K562 (cell line): ENCODE measurements around the gene MLN. TPM values are rescaled to one million over a fixed set of nuclear protein-coding genes. Genes with fewer than 3 reads are reported as not detected.

Experiments
- ESRRA ChIP-seq: fragments of 450-650 bp; IDR thresholded peaks from 2 replicates; pipeline ENCODE4 v1.6.1; 2014; ENCODE audit warnings: low read depth, mild to moderate bottlenecking, moderate library complexity, borderline replicate concordance
- FOS ChIP-seq: IDR thresholded peaks from 3 replicates; pipeline ENCODE4 v1.6.1; 2011; ENCODE audit not compliant: insufficient read length; ENCODE audit errors: extremely low read depth
- GABPA ChIP-seq: fragments of 200-800 bp; sonication (Bioruptor generic); conservative IDR thresholded peaks from 2 replicates; pipeline ENCODE4 v1.6.1; 2016; ENCODE audit warnings: low read depth, missing genetic modification characterization, missing compliant biosample characterization
- GABPB1 ChIP-seq: sonication (generic); formaldehyde crosslinking; IDR thresholded peaks from 2 replicates; pipeline ENCODE4 v1.8.0; 2022; ENCODE audit warnings: mild to moderate bottlenecking, missing genetic modification reagents
- HCFC1 ChIP-seq: IDR thresholded peaks from 2 replicates; pipeline ENCODE4 v1.6.1; 2012; ENCODE audit warnings: low read depth, low read length, improper control_type of control experiment
- HDAC6 ChIP-seq: IDR thresholded peaks from 2 replicates; pipeline ENCODE4 v1.6.1; 2012; ENCODE audit warnings: low read depth, mild to moderate bottlenecking, control low read depth, inconsistent platforms, low read length, moderate library complexity
- NFYB ChIP-seq: IDR thresholded peaks from 2 replicates; pipeline ENCODE4 v1.6.1; 2011; ENCODE audit warnings: mild to moderate bottlenecking, moderate library complexity; ENCODE audit not compliant: insufficient read length; ENCODE audit errors: extremely low read depth
- NR2C2 ChIP-seq, 2 experiments: fragments of 200-800 bp in 1 of 2; sonication (Bioruptor generic) in 1 of 2; sonication (generic) in 1 of 2; formaldehyde crosslinking in 1 of 2; IDR thresholded peaks; 2 replicates each; pipeline versions ENCODE4 v1.6.1 to v1.8.0; 2016 to 2022; ENCODE audit warnings: mild to moderate bottlenecking in 1 of 2, missing compliant biosample characterization in 1 of 2, missing genetic modification characterization in 1 of 2, missing genetic modification reagents in 1 of 2
- SIX5 ChIP-seq, 2 experiments: IDR thresholded peaks; 2 replicates each; pipeline ENCODE4 v1.6.1; 2011; ENCODE audit warnings: low read length in 2 of 2, borderline replicate concordance in 1 of 2, low read depth in 1 of 2, mild to moderate bottlenecking in 1 of 2, moderate library complexity in 1 of 2; ENCODE audit not compliant: insufficient read depth in 1 of 2
- SP2 ChIP-seq: IDR thresholded peaks from 2 replicates; pipeline ENCODE4 v1.6.1; 2011; ENCODE audit warnings: mild to moderate bottlenecking, low read depth, low read length, moderate library complexity; ENCODE audit not compliant: poor library complexity, severe bottlenecking; ENCODE audit errors: extremely low read depth
- SPI1 ChIP-seq: IDR thresholded peaks from 2 replicates; pipeline ENCODE4 v1.6.1; 2011; ENCODE audit warnings: low read depth, low read length, control low read depth, borderline replicate concordance
- ZNF583 ChIP-seq: fragments of 250-450 bp; sonication (Bioruptor Pico); IDR thresholded peaks from 2 replicates; pipeline ENCODE4 v1.4.0; 2020
- polyA plus RNA-seq, 8 experiments: library from polyadenylated mRNA; depleted of rRNA in 4 of 8; stranded (reverse) in 5 of 8; unstranded in 3 of 8; fragments of >200 nt; fragmentation: Nextera tagmentation in 2 of 8; fragmentation: Illumina TruSeq in 1 of 8; extraction: Ambion mirVana in 2 of 8; extraction: Trizol in 1 of 8; gene quantifications; 2 replicates each; pipeline versions ENCODE4 v1.2.1 to v1.2.3, GENCODE V29; 2011 to 2014; ENCODE audit warnings: inconsistent platforms in 1 of 8, missing spikeins in 1 of 8
- total RNA-seq, 7 experiments: library from RNA; depleted of rRNA in 6 of 7; stranded (reverse); fragments of >200 nt in 6 of 7; fragmentation: Illumina TruSeq in 2 of 7; extraction: Trizol in 2 of 7; gene quantifications; 2 replicates each; pipeline versions ENCODE4 v1.2.1 to v1.2.3, GENCODE V29; 2011 to 2021; ENCODE audit warnings: low replicate concordance in 1 of 7
- TF ChIP-seq, protein P1 (sequence below), 2 experiments: fragments of 450-650 bp; IDR thresholded peaks; 2 replicates each; pipeline ENCODE4 v1.6.1; 2018; ENCODE audit warnings: mild to moderate bottlenecking in 2 of 2, low read depth in 1 of 2; ENCODE audit not compliant: partially characterized antibody in 2 of 2
- TF ChIP-seq, protein P2 (sequence below): fragments of 450-650 bp; IDR thresholded peaks from 2 replicates; pipeline ENCODE4 v1.6.1; 2016; ENCODE audit warnings: antibody characterized with exemption
- TF ChIP-seq, protein P3 (sequence below): conservative IDR thresholded peaks from 2 replicates; pipeline ENCODE4 v1.6.1; 2011; ENCODE audit warnings: low read depth, mild to moderate bottlenecking, low read length; ENCODE audit not compliant: control insufficient read depth
- TF ChIP-seq, protein P4 (sequence below): sonication (generic); formaldehyde crosslinking; IDR thresholded peaks from 2 replicates; pipeline ENCODE4 v1.8.0; 2022; ENCODE audit warnings: missing genetic modification reagents, mild to moderate bottlenecking, borderline replicate concordance

MLN gene
- total and polyA plus RNA-seq, 9 of the 15 experiments (the other 6 are each of a cell fraction or from before 2014, with no cell fraction given), result not detected

DNA sequence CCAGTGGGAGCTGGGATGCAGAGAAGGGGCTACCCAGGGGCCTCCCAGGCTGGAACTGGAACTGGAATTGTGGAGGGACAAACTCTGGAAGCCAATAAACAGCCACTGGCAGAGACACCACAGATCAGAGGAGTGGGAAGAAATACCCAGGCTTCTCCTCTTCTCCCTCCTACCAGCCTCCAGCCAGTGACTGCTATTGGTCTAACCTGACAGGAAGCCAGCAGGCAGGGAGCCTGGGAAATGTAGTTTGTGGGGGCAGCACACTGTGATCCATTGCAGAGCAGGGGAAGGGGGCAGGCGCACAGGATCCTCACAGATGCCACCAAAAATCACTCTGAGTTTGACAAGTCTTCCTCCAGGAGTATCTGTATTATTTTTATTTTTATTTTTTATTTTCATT, 12.1 kb upstream of the MLN start (continued):
- TF ChIP-seq HDAC6 (no peak), NFYB (peak; percentile 77), FOS (peak; percentile 61), ZNF583 (CRISPR knock-in tag) (no peak), SP2 (peak; percentile 48), GABPB1 (CRISPR knock-in tag) (peak; percentile 95), HCFC1 (peak; percentile 93), SPI1 (0 out of 2 replicates have a peak, but pooled peaks have one; percentile 28), NR2C2 (CRISPR knock-in tag; IDR thresholded peaks at IDR 0.05) (no peak), NR2C2 (tag; IDR thresholded peaks at IDR 0.05) (no peak), GABPA (tag) (peak; percentile 91), ESRRA (no peak), SIX5 (IDR thresholded peaks at IDR 0.05; ENCODE audit: borderline replicate concordance in 1 of 2, insufficient read depth in 1 of 2, low read depth in 1 of 2, low read length in 2 of 2) (peak; percentile 76 to 84)
- TF ChIP-seq, protein P1, sequence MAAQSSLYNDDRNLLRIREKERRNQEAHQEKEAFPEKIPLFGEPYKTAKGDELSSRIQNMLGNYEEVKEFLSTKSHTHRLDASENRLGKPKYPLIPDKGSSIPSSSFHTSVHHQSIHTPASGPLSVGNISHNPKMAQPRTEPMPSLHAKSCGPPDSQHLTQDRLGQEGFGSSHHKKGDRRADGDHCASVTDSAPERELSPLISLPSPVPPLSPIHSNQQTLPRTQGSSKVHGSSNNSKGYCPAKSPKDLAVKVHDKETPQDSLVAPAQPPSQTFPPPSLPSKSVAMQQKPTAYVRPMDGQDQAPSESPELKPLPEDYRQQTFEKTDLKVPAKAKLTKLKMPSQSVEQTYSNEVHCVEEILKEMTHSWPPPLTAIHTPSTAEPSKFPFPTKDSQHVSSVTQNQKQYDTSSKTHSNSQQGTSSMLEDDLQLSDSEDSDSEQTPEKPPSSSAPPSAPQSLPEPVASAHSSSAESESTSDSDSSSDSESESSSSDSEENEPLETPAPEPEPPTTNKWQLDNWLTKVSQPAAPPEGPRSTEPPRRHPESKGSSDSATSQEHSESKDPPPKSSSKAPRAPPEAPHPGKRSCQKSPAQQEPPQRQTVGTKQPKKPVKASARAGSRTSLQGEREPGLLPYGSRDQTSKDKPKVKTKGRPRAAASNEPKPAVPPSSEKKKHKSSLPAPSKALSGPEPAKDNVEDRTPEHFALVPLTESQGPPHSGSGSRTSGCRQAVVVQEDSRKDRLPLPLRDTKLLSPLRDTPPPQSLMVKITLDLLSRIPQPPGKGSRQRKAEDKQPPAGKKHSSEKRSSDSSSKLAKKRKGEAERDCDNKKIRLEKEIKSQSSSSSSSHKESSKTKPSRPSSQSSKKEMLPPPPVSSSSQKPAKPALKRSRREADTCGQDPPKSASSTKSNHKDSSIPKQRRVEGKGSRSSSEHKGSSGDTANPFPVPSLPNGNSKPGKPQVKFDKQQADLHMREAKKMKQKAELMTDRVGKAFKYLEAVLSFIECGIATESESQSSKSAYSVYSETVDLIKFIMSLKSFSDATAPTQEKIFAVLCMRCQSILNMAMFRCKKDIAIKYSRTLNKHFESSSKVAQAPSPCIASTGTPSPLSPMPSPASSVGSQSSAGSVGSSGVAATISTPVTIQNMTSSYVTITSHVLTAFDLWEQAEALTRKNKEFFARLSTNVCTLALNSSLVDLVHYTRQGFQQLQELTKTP (IDR thresholded peaks at IDR 0.05; ENCODE audit: low read depth in 1 of 2, partially characterized antibody in 2 of 2), result peak in 1 of 2 experiments; percentile 91
- TF ChIP-seq, protein P2, sequence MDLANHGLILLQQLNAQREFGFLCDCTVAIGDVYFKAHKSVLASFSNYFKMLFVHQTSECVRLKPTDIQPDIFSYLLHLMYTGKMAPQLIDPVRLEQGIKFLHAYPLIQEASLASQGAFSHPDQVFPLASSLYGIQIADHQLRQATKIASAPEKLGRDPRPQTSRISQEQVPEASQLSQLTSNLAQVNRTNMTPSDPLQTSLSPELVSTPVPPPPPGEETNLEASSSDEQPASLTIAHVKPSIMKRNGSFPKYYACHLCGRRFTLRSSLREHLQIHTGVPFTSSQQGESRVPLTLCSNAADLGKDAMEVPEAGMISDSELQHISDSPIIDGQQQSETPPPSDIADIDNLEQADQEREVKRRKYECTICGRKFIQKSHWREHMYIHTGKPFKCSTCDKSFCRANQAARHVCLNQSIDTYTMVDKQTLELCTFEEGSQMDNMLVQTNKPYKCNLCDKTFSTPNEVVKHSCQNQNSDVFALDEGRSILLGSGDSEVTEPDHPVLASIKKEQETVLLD, result no peak
- TF ChIP-seq, protein P3, sequence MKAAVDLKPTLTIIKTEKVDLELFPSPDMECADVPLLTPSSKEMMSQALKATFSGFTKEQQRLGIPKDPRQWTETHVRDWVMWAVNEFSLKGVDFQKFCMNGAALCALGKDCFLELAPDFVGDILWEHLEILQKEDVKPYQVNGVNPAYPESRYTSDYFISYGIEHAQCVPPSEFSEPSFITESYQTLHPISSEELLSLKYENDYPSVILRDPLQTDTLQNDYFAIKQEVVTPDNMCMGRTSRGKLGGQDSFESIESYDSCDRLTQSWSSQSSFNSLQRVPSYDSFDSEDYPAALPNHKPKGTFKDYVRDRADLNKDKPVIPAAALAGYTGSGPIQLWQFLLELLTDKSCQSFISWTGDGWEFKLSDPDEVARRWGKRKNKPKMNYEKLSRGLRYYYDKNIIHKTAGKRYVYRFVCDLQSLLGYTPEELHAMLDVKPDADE, result 0 out of 2 replicates have a peak, but pooled peaks have one; percentile 46
- TF ChIP-seq, protein P4, sequence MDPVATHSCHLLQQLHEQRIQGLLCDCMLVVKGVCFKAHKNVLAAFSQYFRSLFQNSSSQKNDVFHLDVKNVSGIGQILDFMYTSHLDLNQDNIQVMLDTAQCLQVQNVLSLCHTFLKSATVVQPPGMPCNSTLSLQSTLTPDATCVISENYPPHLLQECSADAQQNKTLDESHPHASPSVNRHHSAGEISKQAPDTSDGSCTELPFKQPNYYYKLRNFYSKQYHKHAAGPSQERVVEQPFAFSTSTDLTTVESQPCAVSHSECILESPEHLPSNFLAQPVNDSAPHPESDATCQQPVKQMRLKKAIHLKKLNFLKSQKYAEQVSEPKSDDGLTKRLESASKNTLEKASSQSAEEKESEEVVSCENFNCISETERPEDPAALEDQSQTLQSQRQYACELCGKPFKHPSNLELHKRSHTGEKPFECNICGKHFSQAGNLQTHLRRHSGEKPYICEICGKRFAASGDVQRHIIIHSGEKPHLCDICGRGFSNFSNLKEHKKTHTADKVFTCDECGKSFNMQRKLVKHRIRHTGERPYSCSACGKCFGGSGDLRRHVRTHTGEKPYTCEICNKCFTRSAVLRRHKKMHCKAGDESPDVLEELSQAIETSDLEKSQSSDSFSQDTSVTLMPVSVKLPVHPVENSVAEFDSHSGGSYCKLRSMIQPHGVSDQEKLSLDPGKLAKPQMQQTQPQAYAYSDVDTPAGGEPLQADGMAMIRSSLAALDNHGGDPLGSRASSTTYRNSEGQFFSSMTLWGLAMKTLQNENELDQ (CRISPR knock-in tag), result no peak
